GM10248 (cell line): Measurements from ENCODE around the gene MPDU1.

ENCODE experiments used
- CTCF ChIA-PET: fragments of 300-600 bp; sonication (Branson Sonifier 250); formaldehyde crosslinking; extraction: SDS; loops from one replicate; lab custom pipeline; 2021; ENCODE audit warnings: antibody characterized with exemption; lab: Yijun Ruan, JAX
- POLR2A ChIA-PET: fragments of 350-650 bp; sonication (Branson Sonifier 250); formaldehyde crosslinking; extraction: SDS; loops from one replicate; lab custom pipeline; 2020; ENCODE audit warnings: antibody characterized with exemption; lab: Yijun Ruan, JAX
- DNase-seq: peaks from one replicate; pipeline ENCODE4 v3.0.0; 2012; ENCODE audit errors: extremely low spot score
- TF ChIP-seq, protein P1 (sequence below): IDR thresholded peaks from 2 replicates; pipeline ENCODE4 v1.5.1; 2012; ENCODE audit warnings: mild to moderate bottlenecking, low read depth; ENCODE audit errors: extremely low read depth, missing control alignments, control extremely low read depth

MPDU1 gene

DNA sequence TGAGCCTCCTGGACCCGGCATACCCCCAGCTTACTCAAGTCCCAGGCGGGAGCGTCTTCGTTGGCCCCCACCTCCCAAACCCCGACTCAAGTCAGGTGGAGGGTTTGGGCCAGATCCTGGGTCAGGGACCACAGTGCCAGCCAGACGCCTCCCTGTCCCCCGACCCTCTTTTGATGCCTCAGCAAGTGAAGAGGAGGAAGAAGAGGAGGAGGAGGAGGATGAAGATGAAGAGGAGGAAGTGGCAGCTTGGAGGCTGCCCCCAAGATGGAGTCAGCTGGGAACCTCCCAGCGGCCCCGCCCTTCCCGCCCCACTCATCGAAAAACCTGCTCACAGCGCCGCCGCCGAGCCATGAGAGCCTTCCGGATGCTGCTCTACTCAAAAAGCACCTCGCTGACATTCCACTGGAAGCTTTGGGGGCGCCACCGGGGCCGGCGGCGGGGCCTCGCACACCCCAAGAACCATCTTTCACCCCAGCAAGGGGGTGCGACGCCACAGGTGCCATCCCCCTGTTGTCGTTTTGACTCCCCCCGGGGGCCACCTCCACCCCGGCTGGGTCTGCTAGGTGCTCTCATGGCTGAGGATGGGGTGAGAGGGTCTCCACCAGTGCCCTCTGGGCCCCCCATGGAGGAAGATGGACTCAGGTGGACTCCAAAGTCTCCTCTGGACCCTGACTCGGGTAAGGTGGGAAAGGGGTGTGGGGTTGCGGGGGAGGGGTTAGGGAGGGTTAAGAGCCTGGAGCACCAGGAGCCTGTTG, 20.4 kb upstream of the MPDU1 start:
- ChIA-PET CTCF (interaction anchor here (0.6 to 6.5 kb wide), 2 partner anchors 208 to 209 kb away, joined by 3 to 55 read pairs; partner anchors contain the start of genes KCTD11 and TMEM95), POLR2A (no interaction called here)
- TF ChIP-seq, protein P1, sequence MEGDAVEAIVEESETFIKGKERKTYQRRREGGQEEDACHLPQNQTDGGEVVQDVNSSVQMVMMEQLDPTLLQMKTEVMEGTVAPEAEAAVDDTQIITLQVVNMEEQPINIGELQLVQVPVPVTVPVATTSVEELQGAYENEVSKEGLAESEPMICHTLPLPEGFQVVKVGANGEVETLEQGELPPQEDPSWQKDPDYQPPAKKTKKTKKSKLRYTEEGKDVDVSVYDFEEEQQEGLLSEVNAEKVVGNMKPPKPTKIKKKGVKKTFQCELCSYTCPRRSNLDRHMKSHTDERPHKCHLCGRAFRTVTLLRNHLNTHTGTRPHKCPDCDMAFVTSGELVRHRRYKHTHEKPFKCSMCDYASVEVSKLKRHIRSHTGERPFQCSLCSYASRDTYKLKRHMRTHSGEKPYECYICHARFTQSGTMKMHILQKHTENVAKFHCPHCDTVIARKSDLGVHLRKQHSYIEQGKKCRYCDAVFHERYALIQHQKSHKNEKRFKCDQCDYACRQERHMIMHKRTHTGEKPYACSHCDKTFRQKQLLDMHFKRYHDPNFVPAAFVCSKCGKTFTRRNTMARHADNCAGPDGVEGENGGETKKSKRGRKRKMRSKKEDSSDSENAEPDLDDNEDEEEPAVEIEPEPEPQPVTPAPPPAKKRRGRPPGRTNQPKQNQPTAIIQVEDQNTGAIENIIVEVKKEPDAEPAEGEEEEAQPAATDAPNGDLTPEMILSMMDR = no peak
- no peak for DNase-seq

DNA sequence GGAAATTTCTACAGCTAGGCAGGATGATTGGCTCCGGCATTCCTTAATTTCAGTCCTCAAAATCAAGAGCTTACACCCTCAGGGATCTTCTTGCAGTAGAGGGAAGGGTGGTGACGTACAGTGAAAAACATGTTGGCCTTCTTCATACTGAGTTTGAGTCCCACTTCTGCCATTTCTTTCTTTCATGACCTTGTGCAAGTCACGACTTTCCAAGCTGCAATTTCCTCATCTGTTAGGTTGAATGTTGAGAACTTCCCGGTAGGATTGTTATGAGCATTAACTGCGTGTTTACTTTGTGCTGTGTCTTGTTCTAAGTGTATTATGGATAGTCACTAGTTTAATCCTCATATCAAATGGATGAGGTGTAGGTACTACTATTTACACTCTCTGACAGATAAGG, 14.1 kb upstream of the MPDU1 start:
- POLR2A ChIA-PET = no interaction called here
- TF ChIP-seq, protein P1 = no peak
- no peak for DNase-seq
- CTCF ChIA-PET = interaction anchor here (3.5 kb wide), 1 partner anchor 9 kb away, joined by 23 read pairs; the partner anchor contains the start of gene SENP3

DNA sequence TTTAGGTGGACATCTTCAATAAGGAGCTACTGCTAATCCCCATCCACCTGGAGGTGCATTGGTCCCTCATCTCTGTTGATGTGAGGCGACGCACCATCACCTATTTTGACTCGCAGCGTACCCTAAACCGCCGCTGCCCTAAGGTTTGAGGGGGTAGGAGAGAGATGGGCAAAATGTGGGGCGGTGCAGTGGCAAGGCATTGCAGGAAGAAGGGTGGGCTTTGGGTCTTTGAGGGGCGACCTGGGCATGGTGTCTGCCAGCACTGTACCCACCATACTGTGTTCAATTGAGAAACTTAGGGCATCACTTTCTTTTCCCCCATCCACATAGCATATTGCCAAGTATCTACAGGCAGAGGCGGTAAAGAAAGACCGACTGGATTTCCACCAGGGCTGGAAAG, 13.3 kb upstream of the MPDU1 start:
- DNase-seq = no peak
- TF ChIP-seq, protein P1 = no peak
- CTCF ChIA-PET = interaction anchor here (0.9 to 3.5 kb wide), 3 partner anchors 9 to 118 kb away, joined by 3 to 23 read pairs (median 3); partner anchors contain the start of genes SENP3 and TP53
- POLR2A ChIA-PET = interaction anchor here (0.7 to 0.9 kb wide), 2 partner anchors 86 to 170 kb away, joined by 3 to 4 read pairs; partner anchors contain the start of gene POLR2A

DNA sequence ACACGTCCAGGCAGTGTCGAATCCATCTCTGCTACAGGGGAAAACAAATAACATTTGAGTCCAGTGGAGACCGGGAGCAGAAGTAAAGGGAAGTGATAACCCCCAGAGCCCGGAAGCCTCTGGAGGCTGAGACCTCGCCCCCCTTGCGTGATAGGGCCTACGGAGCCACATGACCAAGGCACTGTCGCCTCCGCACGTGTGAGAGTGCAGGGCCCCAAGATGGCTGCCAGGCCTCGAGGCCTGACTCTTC, 11.4 kb upstream of the MPDU1 start:
- ChIA-PET CTCF (interaction anchor here (1.4 to 3.5 kb wide), 2 partner anchors 11 to 17 kb away, joined by 3 to 23 read pairs; partner anchors contain the start of gene SENP3), POLR2A (interaction anchor here (0.7 to 4.3 kb wide), 3 partner anchors 9 to 168 kb away, joined by 5 to 32 read pairs (median 5); partner anchors contain the start of genes MPDU1 and TMEM256)
- no peak for DNase-seq
- TF ChIP-seq, protein P1 = no peak

DNA sequence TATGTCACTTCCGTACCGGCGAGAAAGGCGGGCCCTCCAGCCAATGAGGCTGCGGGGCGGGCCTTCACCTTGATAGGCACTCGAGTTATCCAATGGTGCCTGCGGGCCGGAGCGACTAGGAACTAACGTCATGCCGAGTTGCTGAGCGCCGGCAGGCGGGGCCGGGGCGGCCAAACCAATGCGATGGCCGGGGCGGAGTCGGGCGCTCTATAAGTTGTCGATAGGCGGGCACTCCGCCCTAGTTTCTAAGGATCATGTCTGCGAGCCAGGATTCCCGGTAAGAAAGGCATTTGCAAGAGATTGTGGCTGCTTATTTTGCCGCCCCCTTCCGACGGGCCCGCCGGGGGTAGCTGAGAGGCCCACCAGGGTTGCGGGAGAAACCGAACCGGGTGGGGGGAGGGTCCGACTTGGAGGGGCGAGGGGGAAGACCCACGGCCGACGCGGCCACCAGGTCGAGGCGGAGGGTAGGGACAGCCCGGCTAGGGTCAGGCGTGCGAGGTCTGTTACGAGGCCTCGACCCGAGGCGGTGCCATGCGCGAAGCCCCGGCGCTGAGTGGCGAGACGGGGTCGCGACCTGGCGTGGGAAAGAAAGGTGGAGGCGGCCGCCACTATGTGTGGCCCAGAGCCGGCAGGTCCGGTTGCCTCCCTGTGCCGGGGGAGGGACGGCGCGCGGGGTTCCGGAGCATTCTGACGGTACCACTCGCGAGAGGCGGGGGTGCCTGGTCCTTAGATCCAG, 10.9 kb upstream of the MPDU1 start:
- peak; percentile 99 for DNase-seq
- CTCF ChIA-PET = interaction anchor here (0.6 to 3.5 kb wide), 2 partner anchors 12 kb away, joined by 3 to 23 read pairs; partner anchors contain the start of gene SENP3
- TF ChIP-seq, protein P1 = no peak
- POLR2A ChIA-PET = interaction anchor here (0.6 to 4.3 kb wide), 11 partner anchors 8 to 330 kb away, joined by 3 to 32 read pairs (median 4); partner anchors contain the start of genes GABARAP, MPDU1, TMEM256 and TP53

DNA sequence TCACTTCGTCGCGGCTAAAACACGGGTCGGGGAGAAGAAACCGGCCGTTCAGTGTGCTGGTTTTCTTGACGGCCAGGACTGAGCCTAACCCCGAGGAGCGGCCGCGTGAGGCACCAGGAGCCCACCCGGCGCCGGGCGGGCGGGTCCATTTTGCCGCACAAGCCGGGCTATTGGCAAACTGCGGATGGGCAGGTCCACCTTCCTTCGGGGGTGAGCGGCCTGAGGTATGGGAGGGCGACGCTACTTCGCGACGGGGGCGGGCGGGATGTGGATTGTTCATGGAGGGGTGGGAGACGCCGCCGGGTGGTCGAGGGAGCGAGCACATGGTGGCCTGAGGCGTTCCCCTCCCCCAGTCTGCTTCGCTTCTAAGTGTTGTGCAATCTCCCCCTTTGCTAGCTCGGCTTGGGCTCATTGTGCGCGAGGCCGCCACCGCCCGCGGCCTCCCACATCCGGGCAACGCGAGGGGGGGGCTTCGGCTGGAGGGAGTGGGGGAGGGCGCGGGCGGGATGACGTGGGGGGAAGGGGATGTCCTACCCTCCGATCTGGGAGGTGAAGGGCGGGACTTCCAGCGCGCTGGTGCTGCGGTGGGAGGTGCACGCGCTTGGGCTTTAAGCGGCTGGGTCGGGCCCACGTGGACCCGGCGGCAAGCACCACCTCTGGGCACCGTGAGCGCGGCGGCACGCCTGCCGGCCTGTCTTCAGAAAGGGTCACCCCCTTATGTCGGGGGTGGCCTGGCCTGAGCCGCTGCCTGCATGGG, 10.2 kb upstream of the MPDU1 start:
- peak; percentile 89 for DNase-seq
- TF ChIP-seq, protein P1 = no peak
- CTCF ChIA-PET = interaction anchor here (0.6 to 1.8 kb wide), 3 partner anchors 13 to 16 kb away, joined by 3 to 7 read pairs (median 7); partner anchors contain the start of genes SENP3 and SOX15
- POLR2A ChIA-PET = interaction anchor here (0.6 to 4.3 kb wide), 9 partner anchors 11 to 331 kb away, joined by 3 to 32 read pairs (median 3); partner anchors contain the start of genes GABARAP, MPDU1, TP53 and WRAP53
